AG04450 (cell line): ENCODE data around the gene FYB2. TPM values are rescaled to one million over a fixed set of nuclear protein-coding genes. Genes with fewer than 3 reads are reported as not detected.

ENCODE experiments used
- CTCF ChIA-PET: fragments of 300-600, 350-600 bp; formaldehyde crosslinking; extraction: SDS; loops from one replicate; lab custom pipeline; 2022; ENCODE audit warnings: antibody characterized with exemption, inconsistent platforms; lab: Charles Lee
- POLR2A ChIA-PET: fragments of 350-600 bp; formaldehyde crosslinking; extraction: SDS; loops from one replicate; lab custom pipeline; 2021; ENCODE audit warnings: antibody characterized with exemption, inconsistent platforms; lab: Yijun Ruan, JAX
- DNase-seq: peaks from one replicate; pipeline ENCODE4 v3.0.0-alpha.2; 2011; ENCODE audit warnings: low read depth, low spot score
- H3K27ac ChIP-seq: one replicate; pipeline ENCODE4 v1.5.1; 2012; ENCODE audit warnings: low read depth, low read length, control low read depth
- H3K27me3 ChIP-seq: one replicate; pipeline ENCODE4 v1.6.0; 2012; ENCODE audit warnings: low read length; ENCODE audit not compliant: control insufficient read depth, insufficient read depth
- H3K4me3 ChIP-seq: 2 replicates; pipeline ENCODE4 v1.5.1; 2011; ENCODE audit warnings: mild to moderate bottlenecking, low read depth, low read length, control low read depth
- H3K9me3 ChIP-seq: 2 replicates; pipeline ENCODE4 v1.5.1; 2012; ENCODE audit warnings: low read length; ENCODE audit not compliant: control insufficient read depth, insufficient read depth
- polyA plus RNA-seq: library from polyadenylated mRNA; depleted of rRNA; stranded (reverse); fragments of >200 nt; gene quantifications from 2 replicates; pipeline ENCODE4 v1.2.3, GENCODE V29; 2011
- TF ChIP-seq, protein P1 (sequence below): IDR thresholded peaks from 2 replicates; pipeline ENCODE4 v1.5.1; 2011; ENCODE audit warnings: low read depth, low read length, control low read depth, inconsistent platforms

The FYB2 gene
- polyA plus RNA-seq, 1 experiment = not detected

DNA sequence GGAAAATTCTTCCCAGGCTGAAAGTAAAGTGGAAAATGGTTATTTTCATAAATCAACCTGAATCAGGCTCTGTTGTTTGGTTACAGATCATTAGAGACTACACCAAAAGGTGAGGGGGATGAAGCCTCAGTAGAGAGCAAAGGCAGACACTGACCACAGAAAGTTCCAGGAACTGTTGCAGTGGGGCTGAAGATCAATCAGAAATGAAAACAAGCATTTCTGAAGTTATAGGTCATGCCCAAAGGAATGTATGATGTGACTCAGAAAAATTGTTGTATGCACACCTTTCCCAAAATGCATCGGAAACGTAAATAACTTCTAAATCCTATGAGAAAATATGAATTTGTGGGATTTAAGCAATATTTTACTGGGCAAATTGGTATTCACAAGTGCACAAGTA lies 63.3 kb downstream of the FYB2 start:
- H3K27ac ChIP-seq = no peak overlapping the region
- H3K9me3 ChIP-seq = no peaks in the 10 kb centered on the region
- no peak for DNase-seq
- no peaks in the 10 kb centered on the region for H3K27me3 ChIP-seq
- no peak overlapping the region for H3K4me3 ChIP-seq
- ChIA-PET CTCF (interaction anchor here (0.6 kb wide), 1 partner anchor 665 kb away, joined by 3 read pairs; no protein-coding TSS in a partner anchor), POLR2A (no interaction called here)
- TF ChIP-seq, protein P1, sequence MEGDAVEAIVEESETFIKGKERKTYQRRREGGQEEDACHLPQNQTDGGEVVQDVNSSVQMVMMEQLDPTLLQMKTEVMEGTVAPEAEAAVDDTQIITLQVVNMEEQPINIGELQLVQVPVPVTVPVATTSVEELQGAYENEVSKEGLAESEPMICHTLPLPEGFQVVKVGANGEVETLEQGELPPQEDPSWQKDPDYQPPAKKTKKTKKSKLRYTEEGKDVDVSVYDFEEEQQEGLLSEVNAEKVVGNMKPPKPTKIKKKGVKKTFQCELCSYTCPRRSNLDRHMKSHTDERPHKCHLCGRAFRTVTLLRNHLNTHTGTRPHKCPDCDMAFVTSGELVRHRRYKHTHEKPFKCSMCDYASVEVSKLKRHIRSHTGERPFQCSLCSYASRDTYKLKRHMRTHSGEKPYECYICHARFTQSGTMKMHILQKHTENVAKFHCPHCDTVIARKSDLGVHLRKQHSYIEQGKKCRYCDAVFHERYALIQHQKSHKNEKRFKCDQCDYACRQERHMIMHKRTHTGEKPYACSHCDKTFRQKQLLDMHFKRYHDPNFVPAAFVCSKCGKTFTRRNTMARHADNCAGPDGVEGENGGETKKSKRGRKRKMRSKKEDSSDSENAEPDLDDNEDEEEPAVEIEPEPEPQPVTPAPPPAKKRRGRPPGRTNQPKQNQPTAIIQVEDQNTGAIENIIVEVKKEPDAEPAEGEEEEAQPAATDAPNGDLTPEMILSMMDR = no peak

DNA sequence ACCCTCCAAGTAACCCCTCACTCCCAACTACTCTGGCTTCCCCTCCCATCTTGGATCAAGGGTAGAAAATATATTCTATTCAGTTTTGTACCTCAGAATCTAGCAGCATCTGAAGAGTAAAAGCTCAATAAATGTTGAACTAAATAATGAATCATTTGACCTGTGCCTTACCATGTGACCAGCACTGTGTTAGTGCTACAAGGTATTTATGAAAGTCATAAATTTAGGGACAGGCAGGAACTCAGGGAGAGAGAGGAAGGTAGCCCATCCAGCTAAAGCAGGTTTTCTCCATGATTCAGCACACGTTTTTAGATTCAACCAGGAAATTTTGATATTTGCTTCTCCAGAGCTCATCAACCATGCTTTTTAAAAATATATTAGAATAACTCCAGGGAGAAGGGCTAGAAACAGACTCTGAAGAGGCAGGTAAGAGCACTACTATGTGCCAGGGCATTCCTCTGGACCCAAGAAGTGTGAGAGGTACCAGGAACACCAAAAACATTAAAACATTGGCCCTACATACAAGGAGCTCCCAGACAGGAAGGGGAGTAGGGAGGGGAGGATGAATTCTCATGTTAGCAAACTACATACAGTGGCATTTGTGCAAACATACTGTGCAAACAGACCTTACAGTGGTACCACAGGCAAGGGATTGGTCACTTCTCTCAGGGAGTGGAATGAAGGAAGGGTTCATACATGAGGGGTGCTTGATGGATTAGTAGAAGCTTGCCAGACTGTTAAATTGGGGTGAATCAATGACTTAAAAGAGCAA lies 64.3 kb downstream of the FYB2 start:
- TF ChIP-seq, protein P1 = no peak
- H3K4me3 ChIP-seq = no peak overlapping the region
- H3K9me3 ChIP-seq = no peaks in the 10 kb centered on the region
- ChIA-PET CTCF (interaction anchor here (0.6 kb wide), 1 partner anchor 666 kb away, joined by 3 read pairs; no protein-coding TSS in a partner anchor), POLR2A (no interaction called here)
- DNase-seq = no peak
- no peak overlapping the region for H3K27ac ChIP-seq
- H3K27me3 ChIP-seq = no peaks in the 10 kb centered on the region

GRCh38 chr1:56745231-56745630 lies 74.0 kb downstream of the FYB2 start:
- CTCF ChIA-PET = no interaction called here
- H3K27me3 ChIP-seq = no peaks in the 10 kb centered on the region
- TF ChIP-seq, protein P1 = no peak
- no peak for DNase-seq
- no peak overlapping the region for H3K27ac ChIP-seq
- no peaks in the 10 kb centered on the region for H3K9me3 ChIP-seq
- POLR2A ChIA-PET = no interaction called here
- H3K4me3 ChIP-seq = no peak overlapping the region

DNA sequence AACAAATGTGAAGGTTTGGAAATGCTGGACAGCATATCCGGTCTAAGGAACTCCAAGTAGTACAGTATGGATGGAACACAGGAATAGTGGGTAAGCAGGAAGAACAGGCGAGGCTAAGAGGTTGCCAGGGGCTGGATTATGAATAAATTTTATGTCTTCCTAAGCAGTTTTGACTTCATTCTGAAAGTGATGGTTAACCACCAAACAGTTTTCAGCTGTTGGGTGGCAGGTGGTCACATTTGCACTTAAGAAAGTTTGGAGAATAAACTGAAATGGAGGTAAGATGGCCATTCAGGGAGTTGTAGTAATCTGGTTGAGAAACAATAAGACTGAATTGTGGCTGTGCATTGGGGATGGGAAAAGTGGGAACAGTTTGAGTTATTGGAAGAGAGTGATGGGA lies 90.2 kb downstream of the FYB2 start:
- ChIA-PET POLR2A (no interaction called here), CTCF (no interaction called here)
- Histone ChIP-seq H3K4me3 (no peak overlapping the region), H3K27ac (no peak overlapping the region), H3K9me3 (no peaks in the 10 kb centered on the region), H3K27me3 (peaks cover 3% of the 10 kb centered on the region)
- DNase-seq = no peak
- TF ChIP-seq, protein P1 = no peak

- no peak for DNase-seq
- H3K4me3 ChIP-seq = no peak overlapping the region
- POLR2A ChIA-PET = no interaction called here
- H3K27me3 ChIP-seq = peaks cover 3% of the 10 kb centered on the region
- TF ChIP-seq, protein P1 = no peak
- H3K9me3 ChIP-seq = no peaks in the 10 kb centered on the region
- CTCF ChIA-PET = no interaction called here
- no peak overlapping the region for H3K27ac ChIP-seq
These were observed 92.5 kb downstream of the FYB2 start for GRCh38 chr1:56726706-56727105.
